SK-N-SH (cell line): ENCODE measurements around the gene TBKBP1. TPM values are rescaled to one million over a fixed set of nuclear protein-coding genes. Genes with fewer than 3 reads are reported as not detected.
A peak's percentile ranks its signal among the peaks of the same experiment; 100 is the strongest.

Experiments used
- CTCF ChIA-PET: fragments of 300-600, 350-600 bp; formaldehyde crosslinking; extraction: SDS; loops from one replicate; lab custom pipeline; 2021; lab: Yijun Ruan, JAX
- POLR2A ChIA-PET: fragments of 350-600 bp; sonication (Branson Sonifier 250); formaldehyde crosslinking; extraction: SDS; loops from one replicate; lab custom pipeline; 2020; ENCODE audit warnings: antibody characterized with exemption, inconsistent platforms; lab: Yijun Ruan, JAX
- DNase-seq: peaks from one replicate; pipeline ENCODE4 v3.0.0; 2012
- H2AFZ ChIP-seq: fragments of 200-600 bp; sonication (generic); 2 replicates; pipeline ENCODE4 v1.8.1; 2016; ENCODE audit warnings: antibody characterized with exemption, mild to moderate bottlenecking, low read depth
- H3F3A ChIP-seq: fragments of 200-600 bp; sonication (generic); replicated peaks from 2 replicates; pipeline ENCODE3; 2016; ENCODE audit warnings: antibody characterized with exemption, mild to moderate bottlenecking; ENCODE audit not compliant: insufficient read depth
- H3K27ac ChIP-seq, 2 experiments: fragments of 200-500 bp in 1 of 2; fragments of 200-600 bp in 1 of 2; sonication (Bioruptor generic) in 1 of 2; sonication (generic), shearing (Covaris generic) in 1 of 2; 2 replicates each; pipeline versions ENCODE4 v1.5.1 to v1.6.1; 2014 to 2016; ENCODE audit warnings: low read depth in 2 of 2, inconsistent platforms in 1 of 2, low read length in 1 of 2, mild to moderate bottlenecking in 1 of 2, mixed read lengths in 1 of 2
- H3K27me3 ChIP-seq: fragments of 200-600 bp; sonication (generic), shearing (Covaris generic); 2 replicates; pipeline ENCODE4 v1.6.1; 2016; ENCODE audit warnings: mixed run types; ENCODE audit not compliant: insufficient read depth
- H3K36me3 ChIP-seq, 2 experiments: fragments of 200-500 bp in 1 of 2; fragments of 200-600 bp in 1 of 2; sonication (Bioruptor generic) in 1 of 2; sonication (generic) in 1 of 2; replicated peaks in 1 of 2; 2 replicates each; pipeline versions ENCODE3 to v1.5.1; 2014 to 2016; ENCODE audit warnings: low read length in 1 of 2, mild to moderate bottlenecking in 1 of 2; ENCODE audit not compliant: insufficient read depth in 2 of 2, control insufficient read depth in 1 of 2
- H3K4me1 ChIP-seq, 2 experiments: fragments of 200-500 bp in 1 of 2; fragments of 200-600 bp in 1 of 2; sonication (Bioruptor generic) in 1 of 2; sonication (generic), shearing (Covaris generic) in 1 of 2; 2 replicates each; pipeline versions ENCODE4 v1.5.1 to v1.6.1; 2014 to 2016; ENCODE audit warnings: low read depth in 1 of 2, low read length in 1 of 2, mixed run types in 1 of 2; ENCODE audit not compliant: insufficient read depth in 2 of 2, control insufficient read depth in 1 of 2
- H3K4me2 ChIP-seq: fragments of 200-600 bp; sonication (generic), shearing (Covaris generic); 2 replicates; pipeline ENCODE4 v1.6.1; 2017; ENCODE audit warnings: mixed run types
- H3K4me3 ChIP-seq, 2 experiments: fragments of 200-500 bp in 1 of 2; fragments of 200-600 bp in 1 of 2; sonication (Bioruptor generic) in 1 of 2; sonication (generic), shearing (Covaris generic) in 1 of 2; 2 replicates each; pipeline versions ENCODE4 v1.5.1 to v1.8.1; 2014 to 2016; ENCODE audit warnings: low read depth in 2 of 2, inconsistent platforms in 1 of 2, low read length in 1 of 2, mild to moderate bottlenecking in 1 of 2, mixed read lengths in 1 of 2, moderate library complexity in 1 of 2
- H3K79me2 ChIP-seq: fragments of 200-600 bp; sonication (generic); 2 replicates; pipeline ENCODE4 v1.8.1; 2017; ENCODE audit warnings: mild to moderate bottlenecking; ENCODE audit not compliant: insufficient read depth
- H3K9ac ChIP-seq: fragments of 200-600 bp; sonication (generic); 2 replicates; pipeline ENCODE4 v1.6.1; 2017; ENCODE audit warnings: mixed run types
- H3K9me2 ChIP-seq: fragments of 200-600 bp; sonication (generic); 2 replicates; pipeline ENCODE4 v1.6.1; 2017; ENCODE audit warnings: mixed run types
- H3K9me3 ChIP-seq: fragments of 200-600 bp; sonication (generic); 2 replicates; pipeline ENCODE4 v1.6.1; 2017; ENCODE audit warnings: mixed run types, mild to moderate bottlenecking, moderate library complexity
- H4K20me1 ChIP-seq: fragments of 200-600 bp; sonication (generic); 2 replicates; pipeline ENCODE4 v1.6.1; 2017; ENCODE audit warnings: mild to moderate bottlenecking, mixed run types; ENCODE audit not compliant: insufficient read depth
- CHD2 ChIP-seq: fragments of 150-350 bp; IDR thresholded peaks from 2 replicates; pipeline ENCODE4 v1.6.1; 2018; ENCODE audit warnings: low read length; ENCODE audit not compliant: partially characterized antibody
- EP300 ChIP-seq, 2 experiments: IDR thresholded peaks; 2 replicates each; pipeline versions ENCODE4 v1.4.0 to v1.6.1; 2012; ENCODE audit warnings: borderline replicate concordance in 1 of 2, low read depth in 1 of 2, low read length in 1 of 2
- FOSL2 ChIP-seq: IDR thresholded peaks from 2 replicates; pipeline ENCODE4 v1.4.0; 2012; ENCODE audit warnings: low read depth, mild to moderate bottlenecking, moderate library complexity, borderline replicate concordance
- FOXJ3 ChIP-seq: sonication (generic); formaldehyde crosslinking; IDR thresholded peaks from 2 replicates; pipeline ENCODE4 v1.5.1; 2020; ENCODE audit warnings: mild to moderate bottlenecking, missing genetic modification reagents
- FOXM1 ChIP-seq: IDR thresholded peaks from 2 replicates; pipeline ENCODE4 v1.4.0; 2012; ENCODE audit warnings: low read depth, mild to moderate bottlenecking
- GABPA ChIP-seq: IDR thresholded peaks from 2 replicates; pipeline ENCODE4 v1.4.0; 2012; ENCODE audit warnings: low read depth, mild to moderate bottlenecking
- JUND ChIP-seq: IDR thresholded peaks from 2 replicates; pipeline ENCODE4 v1.4.0; 2012
- MEF2A ChIP-seq: IDR thresholded peaks from 2 replicates; pipeline ENCODE4 v1.4.0; 2012; ENCODE audit warnings: low read depth, borderline replicate concordance
- MXI1 ChIP-seq: IDR thresholded peaks from 2 replicates; pipeline ENCODE4 v1.6.1; 2012; ENCODE audit warnings: mild to moderate bottlenecking, low read depth, low read length, improper control_type of control experiment
- NRF1 ChIP-seq: IDR thresholded peaks from 2 replicates; pipeline ENCODE4 v1.6.1; 2012; ENCODE audit warnings: low read depth, mild to moderate bottlenecking, low read length
- POLR2AphosphoS5 ChIP-seq: IDR thresholded peaks from 2 replicates; pipeline ENCODE4 v1.6.1; 2012; ENCODE audit warnings: low read depth, low read length
- RAD21 ChIP-seq: IDR thresholded peaks from 2 replicates; pipeline ENCODE4 v1.6.1; 2012; ENCODE audit warnings: mild to moderate bottlenecking, low read length
- RCOR1 ChIP-seq: fragments of 150-350 bp; IDR thresholded peaks from 2 replicates; pipeline ENCODE4 v1.6.1; 2017; ENCODE audit warnings: antibody characterized with exemption, low read length
- SIN3A ChIP-seq: IDR thresholded peaks from 2 replicates; pipeline ENCODE4 v1.6.1; 2012; ENCODE audit warnings: low read depth, mild to moderate bottlenecking, low read length, moderate library complexity, borderline replicate concordance
- SMC3 ChIP-seq: IDR thresholded peaks from 2 replicates; pipeline ENCODE4 v1.6.1; 2012; ENCODE audit warnings: low read depth, low read length, improper control_type of control experiment
- USF1 ChIP-seq: IDR thresholded peaks from 2 replicates; pipeline ENCODE4 v1.4.0; 2012; ENCODE audit warnings: low read depth, borderline replicate concordance
- YY1 ChIP-seq: IDR thresholded peaks from 2 replicates; pipeline ENCODE4 v1.4.0; 2012; ENCODE audit warnings: low read depth, mild to moderate bottlenecking
- whole genome bisulfite sequencing: methylation state at CpG from one replicate; pipeline ENCODE4 v1.1.6; 2017; ENCODE audit warnings: low lambda C conversion rate; 5-methylcytosine and 5-hydroxymethylcytosine counted together
- polyA plus RNA-seq, 3 experiments: library from polyadenylated mRNA; depleted of rRNA; stranded (reverse); fragments of >200 nt; gene quantifications; 2 replicates each; pipeline ENCODE4 v1.2.3, GENCODE V29; 2012
- TF ChIP-seq, protein P1 (sequence below): fragments of 200-600 bp; sonication (generic); IDR thresholded peaks from 2 replicates; pipeline ENCODE4 v1.6.1; 2017; ENCODE audit warnings: antibody characterized with exemption, mild to moderate bottlenecking, moderate library complexity
- TF ChIP-seq, protein P2 (sequence below): IDR thresholded peaks from 2 replicates; pipeline ENCODE4 v1.4.0; 2012; ENCODE audit warnings: low read depth
- TF ChIP-seq, protein P3 (sequence below): IDR thresholded peaks from 2 replicates; pipeline ENCODE4; 2012

TBKBP1 gene
- polyA plus RNA-seq, 1 of the 3 experiments (the other 2 are of a cell fraction) = 14.4 TPM

DNA sequence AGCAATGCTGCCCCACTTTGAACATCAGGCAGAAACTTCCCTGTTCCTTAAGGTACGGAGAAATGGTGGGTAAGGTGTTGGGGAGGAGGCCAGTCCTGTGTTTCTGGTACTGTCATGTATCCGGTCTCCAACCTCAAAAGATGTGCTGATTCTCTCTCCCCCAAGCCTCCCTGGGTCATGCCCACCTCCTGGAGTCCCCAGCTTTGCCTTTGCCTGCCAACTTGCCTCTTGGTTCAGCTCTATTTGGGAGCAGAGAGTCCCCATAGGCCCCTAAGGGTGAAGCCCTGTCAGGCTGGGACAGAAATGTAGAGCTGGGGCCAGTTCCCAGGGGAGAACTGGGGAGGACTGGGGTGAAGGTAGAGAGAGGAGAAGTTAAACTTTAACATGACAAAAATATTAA lies 37.4 kb downstream of the TBKBP1 start:
- H3K4me3 ChIP-seq = no peak overlapping the region
- 0 out of 2 replicates have a peak, but pooled peaks cover 6% of the 10 kb centered on the region for H4K20me1 ChIP-seq
- peaks cover 0 to 28% of the 10 kb centered on the region in 2 experiments; a peak in 1 of 4 replicates for H3K4me1 ChIP-seq
- H3K36me3 ChIP-seq = no peaks in the 10 kb centered on the region
- no peaks in the 10 kb centered on the region for H3K79me2 ChIP-seq
- H3K9me2 ChIP-seq = no peaks in the 10 kb centered on the region
- no peak overlapping the region for H2AFZ ChIP-seq
- WGBS = 67% methylated on average over 2 of the region's 2 CpGs
- ChIA-PET POLR2A (no interaction called here), CTCF (interaction anchor here (1.2 to 9.9 kb wide), 6 partner anchors 13 to 44 kb away, joined by 3 to 109 read pairs (median 6); no protein-coding TSS in a partner anchor)
- H3K27me3 ChIP-seq = peaks cover 85% of the 10 kb centered on the region
- DNase-seq = peak; percentile 14
- no peak for TF ChIP-seq MXI1
- TF ChIP-seq SIN3A = no peak
- no peak for TF ChIP-seq NRF1
- no peak for TF ChIP-seq FOXJ3 (CRISPR knock-in tag)
- TF ChIP-seq MEF2A = no peak
- TF ChIP-seq SMC3 = no peak
- no peak for TF ChIP-seq JUND
- TF ChIP-seq FOSL2 = no peak
- no peak for TF ChIP-seq FOXM1
- TF ChIP-seq, protein P1, sequence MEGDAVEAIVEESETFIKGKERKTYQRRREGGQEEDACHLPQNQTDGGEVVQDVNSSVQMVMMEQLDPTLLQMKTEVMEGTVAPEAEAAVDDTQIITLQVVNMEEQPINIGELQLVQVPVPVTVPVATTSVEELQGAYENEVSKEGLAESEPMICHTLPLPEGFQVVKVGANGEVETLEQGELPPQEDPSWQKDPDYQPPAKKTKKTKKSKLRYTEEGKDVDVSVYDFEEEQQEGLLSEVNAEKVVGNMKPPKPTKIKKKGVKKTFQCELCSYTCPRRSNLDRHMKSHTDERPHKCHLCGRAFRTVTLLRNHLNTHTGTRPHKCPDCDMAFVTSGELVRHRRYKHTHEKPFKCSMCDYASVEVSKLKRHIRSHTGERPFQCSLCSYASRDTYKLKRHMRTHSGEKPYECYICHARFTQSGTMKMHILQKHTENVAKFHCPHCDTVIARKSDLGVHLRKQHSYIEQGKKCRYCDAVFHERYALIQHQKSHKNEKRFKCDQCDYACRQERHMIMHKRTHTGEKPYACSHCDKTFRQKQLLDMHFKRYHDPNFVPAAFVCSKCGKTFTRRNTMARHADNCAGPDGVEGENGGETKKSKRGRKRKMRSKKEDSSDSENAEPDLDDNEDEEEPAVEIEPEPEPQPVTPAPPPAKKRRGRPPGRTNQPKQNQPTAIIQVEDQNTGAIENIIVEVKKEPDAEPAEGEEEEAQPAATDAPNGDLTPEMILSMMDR = no peak
- TF ChIP-seq, protein P2, sequence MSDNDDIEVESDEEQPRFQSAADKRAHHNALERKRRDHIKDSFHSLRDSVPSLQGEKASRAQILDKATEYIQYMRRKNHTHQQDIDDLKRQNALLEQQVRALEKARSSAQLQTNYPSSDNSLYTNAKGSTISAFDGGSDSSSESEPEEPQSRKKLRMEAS = no peak
- TF ChIP-seq RCOR1 = no peak
- TF ChIP-seq EP300 (IDR thresholded peaks at IDR 0.05; ENCODE audit: borderline replicate concordance in 1 of 2, low read depth in 1 of 2, low read length in 1 of 2) = no peak
- TF ChIP-seq USF1 = no peak
- TF ChIP-seq GABPA = no peak
- TF ChIP-seq CHD2 = no peak
- no peak for TF ChIP-seq POLR2AphosphoS5
- no peak for TF ChIP-seq RAD21
- no peak for TF ChIP-seq YY1
- TF ChIP-seq, protein P3, sequence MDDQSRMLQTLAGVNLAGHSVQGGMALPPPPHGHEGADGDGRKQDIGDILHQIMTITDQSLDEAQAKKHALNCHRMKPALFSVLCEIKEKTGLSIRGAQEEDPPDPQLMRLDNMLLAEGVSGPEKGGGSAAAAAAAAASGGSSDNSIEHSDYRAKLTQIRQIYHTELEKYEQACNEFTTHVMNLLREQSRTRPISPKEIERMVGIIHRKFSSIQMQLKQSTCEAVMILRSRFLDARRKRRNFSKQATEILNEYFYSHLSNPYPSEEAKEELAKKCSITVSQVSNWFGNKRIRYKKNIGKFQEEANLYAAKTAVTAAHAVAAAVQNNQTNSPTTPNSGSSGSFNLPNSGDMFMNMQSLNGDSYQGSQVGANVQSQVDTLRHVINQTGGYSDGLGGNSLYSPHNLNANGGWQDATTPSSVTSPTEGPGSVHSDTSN = no peak
- peaks cover 6% of the 10 kb centered on the region for H3F3A ChIP-seq
- H3K9ac ChIP-seq = no peak overlapping the region
- no peak overlapping the region for H3K4me2 ChIP-seq
- no peaks in the 10 kb centered on the region for H3K9me3 ChIP-seq
- no peak overlapping the region for H3K27ac ChIP-seq
